GM12874 (cell line): ENCODE data around the gene CDC16.

Source experiments
- TF ChIP-seq, protein P1 (sequence below): IDR thresholded peaks from 2 replicates; pipeline ENCODE4 v1.5.1; 2011; ENCODE audit warnings: low read depth, mild to moderate bottlenecking, control low read depth, low read length, moderate library complexity; ENCODE audit not compliant: insufficient read depth

Gene CDC16

DNA sequence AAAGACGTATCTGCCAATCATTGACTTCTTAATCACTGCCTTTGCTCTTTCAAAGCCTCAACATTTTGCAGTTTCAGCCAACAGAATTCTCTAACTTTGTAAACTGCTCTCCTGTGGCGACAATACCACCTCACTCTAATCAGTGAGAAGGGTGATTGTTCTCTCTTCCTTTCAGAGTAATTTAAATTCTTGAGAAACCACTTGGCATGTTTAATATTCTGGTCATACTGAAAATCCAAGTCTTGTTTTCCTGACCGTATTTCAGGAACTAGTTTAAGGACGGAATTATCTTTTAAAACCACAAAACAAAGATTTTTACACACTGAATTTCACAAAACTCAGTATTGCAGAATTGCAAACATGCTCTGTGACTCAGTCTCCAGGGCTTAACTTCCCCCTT lies 5.2 kb upstream of the CDC16 start:
- TF ChIP-seq, protein P1, sequence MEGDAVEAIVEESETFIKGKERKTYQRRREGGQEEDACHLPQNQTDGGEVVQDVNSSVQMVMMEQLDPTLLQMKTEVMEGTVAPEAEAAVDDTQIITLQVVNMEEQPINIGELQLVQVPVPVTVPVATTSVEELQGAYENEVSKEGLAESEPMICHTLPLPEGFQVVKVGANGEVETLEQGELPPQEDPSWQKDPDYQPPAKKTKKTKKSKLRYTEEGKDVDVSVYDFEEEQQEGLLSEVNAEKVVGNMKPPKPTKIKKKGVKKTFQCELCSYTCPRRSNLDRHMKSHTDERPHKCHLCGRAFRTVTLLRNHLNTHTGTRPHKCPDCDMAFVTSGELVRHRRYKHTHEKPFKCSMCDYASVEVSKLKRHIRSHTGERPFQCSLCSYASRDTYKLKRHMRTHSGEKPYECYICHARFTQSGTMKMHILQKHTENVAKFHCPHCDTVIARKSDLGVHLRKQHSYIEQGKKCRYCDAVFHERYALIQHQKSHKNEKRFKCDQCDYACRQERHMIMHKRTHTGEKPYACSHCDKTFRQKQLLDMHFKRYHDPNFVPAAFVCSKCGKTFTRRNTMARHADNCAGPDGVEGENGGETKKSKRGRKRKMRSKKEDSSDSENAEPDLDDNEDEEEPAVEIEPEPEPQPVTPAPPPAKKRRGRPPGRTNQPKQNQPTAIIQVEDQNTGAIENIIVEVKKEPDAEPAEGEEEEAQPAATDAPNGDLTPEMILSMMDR = no peak

DNA sequence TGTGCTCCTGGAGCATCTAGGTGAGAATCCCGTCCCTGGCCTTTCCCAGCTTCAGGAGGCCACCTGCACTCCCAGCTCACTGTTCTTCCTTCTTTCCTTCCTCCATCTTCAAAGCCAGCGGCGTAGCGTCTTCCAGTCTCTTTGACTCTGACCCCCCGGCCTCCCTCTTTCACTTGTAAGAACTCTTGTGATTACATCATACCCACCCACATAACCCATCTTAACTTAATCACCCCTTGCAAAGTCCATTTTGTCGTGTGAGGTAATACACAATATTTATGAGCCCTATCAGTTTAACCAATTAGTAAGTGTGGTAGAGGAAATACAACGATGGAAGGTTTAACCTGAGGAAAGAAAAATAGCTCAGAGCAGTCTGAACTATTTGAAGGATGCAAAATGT lies 4.6 kb upstream of the CDC16 start:
- TF ChIP-seq, protein P1 = no peak

DNA sequence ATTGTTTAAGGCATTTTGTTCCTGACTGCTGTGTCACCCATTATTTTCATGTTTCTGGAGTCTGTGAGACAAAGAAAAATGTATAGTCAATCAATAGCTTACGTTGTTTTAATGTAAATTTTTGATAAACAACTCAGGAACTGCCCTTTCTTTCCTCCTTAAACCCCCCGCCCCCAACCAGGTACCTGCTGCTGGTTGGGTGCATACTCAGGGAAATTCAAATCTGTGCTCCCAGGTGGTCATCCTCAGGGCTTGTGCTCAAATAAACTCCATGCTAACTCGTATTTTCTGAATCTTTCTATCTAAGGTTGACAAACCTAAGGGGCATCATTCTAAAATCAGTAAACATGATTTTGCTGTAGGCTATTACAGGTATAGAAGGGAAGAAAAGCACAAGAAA lies 4.1 kb upstream of the CDC16 start:
- TF ChIP-seq, protein P1 = no peak

DNA sequence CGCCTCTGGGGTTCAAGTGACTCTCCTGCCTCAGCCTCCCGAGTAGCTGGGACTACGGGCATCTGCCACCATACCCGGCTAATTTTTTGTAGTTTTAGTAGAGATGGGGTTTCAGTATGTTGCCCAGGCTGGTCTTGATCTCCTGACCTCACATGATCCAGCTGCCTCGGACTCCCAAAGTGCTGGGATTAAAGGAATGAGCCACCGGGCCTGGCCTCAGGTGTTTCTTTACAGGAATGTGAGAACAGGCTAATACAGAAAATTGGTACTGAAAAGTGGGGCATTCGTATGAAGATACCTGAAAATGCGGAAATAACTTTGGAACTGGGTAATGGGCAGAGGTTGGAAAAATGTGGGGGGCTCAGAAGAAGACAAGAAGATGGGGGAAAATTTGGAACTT lies 2.8 kb upstream of the CDC16 start:
- TF ChIP-seq, protein P1 = no peak

DNA sequence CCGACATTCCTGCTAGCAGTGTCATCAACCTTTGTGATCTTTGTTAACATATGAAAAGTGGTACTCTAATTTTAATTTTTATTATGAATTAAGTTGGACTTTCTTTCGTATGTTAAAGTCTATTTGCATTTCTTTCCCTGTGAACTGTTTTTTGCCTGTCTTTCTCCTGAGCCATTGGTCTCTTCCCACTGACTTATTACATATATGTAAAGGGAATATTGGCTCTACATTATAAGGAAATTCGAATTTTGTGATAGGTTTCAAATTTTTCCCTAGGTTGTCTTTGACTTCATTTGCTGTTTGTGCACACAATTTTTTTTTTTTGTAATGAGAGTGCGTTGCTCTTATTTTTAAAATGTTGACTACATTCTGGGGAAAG lies 442 bp upstream of the CDC16 start:
- TF ChIP-seq, protein P1 = no peak

DNA sequence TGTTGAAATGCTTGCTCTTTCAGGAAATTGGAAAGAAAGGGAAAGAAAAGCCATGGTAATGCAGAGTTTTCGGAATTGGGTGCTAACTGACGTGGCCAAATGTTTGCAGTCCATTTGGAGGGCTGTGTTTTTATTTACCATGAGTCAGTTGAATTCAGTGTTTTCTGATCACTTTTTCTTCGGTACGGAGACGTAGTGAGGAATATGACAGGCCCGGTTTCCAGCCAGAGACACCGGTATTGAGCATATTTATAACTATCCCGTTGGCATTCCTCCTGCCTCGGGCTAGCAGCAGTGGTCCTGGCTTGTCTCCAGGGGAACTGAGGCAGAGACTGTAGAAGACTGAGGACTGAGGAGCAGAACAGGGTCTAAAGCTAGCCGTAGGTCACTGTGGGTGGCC lies 1.0 kb downstream of the CDC16 start:
- TF ChIP-seq, protein P1 = no peak

DNA sequence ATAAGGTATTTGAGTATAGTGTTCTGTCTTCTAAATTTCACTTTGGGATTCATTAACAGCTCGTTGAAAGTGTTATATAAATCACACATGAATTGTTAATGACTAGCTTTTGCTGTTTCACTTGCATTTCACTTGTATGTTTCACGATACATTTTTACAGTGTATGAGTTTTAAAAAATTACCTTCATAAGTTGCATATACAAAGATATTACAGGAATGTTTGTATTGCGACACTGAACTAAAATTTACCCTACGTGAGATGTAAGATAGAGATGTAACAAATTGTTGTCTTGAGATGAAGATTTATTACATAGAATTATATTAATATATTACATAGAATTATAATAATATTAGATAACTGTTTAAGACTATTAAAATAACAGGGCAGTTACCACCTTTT lies 1.5 kb downstream of the CDC16 start:
- TF ChIP-seq, protein P1 = no peak
